AG04450 (cell line): ENCODE results near the gene KIF1C. TPM values are rescaled to one million over a fixed set of nuclear protein-coding genes. Genes with fewer than 3 reads are reported as not detected.

ENCODE experiments used
- CTCF ChIA-PET: fragments of 300-600, 350-600 bp; formaldehyde crosslinking; extraction: SDS; loops from one replicate; lab custom pipeline; 2022; ENCODE audit warnings: antibody characterized with exemption, inconsistent platforms; lab: Charles Lee
- POLR2A ChIA-PET: fragments of 350-600 bp; formaldehyde crosslinking; extraction: SDS; loops from one replicate; lab custom pipeline; 2021; ENCODE audit warnings: antibody characterized with exemption, inconsistent platforms; lab: Yijun Ruan, JAX
- DNase-seq: peaks from one replicate; pipeline ENCODE4 v3.0.0-alpha.2; 2011; ENCODE audit warnings: low read depth, low spot score
- H3K27ac ChIP-seq: one replicate; pipeline ENCODE4 v1.5.1; 2012; ENCODE audit warnings: low read depth, low read length, control low read depth
- H3K27me3 ChIP-seq: one replicate; pipeline ENCODE4 v1.6.0; 2012; ENCODE audit warnings: low read length; ENCODE audit not compliant: control insufficient read depth, insufficient read depth
- H3K4me3 ChIP-seq: 2 replicates; pipeline ENCODE4 v1.5.1; 2011; ENCODE audit warnings: mild to moderate bottlenecking, low read depth, low read length, control low read depth
- H3K9me3 ChIP-seq: 2 replicates; pipeline ENCODE4 v1.5.1; 2012; ENCODE audit warnings: low read length; ENCODE audit not compliant: control insufficient read depth, insufficient read depth
- CTCF ChIP-seq: IDR thresholded peaks from 2 replicates; pipeline ENCODE4 v1.5.1; 2011; ENCODE audit warnings: low read depth, low read length, control low read depth, inconsistent platforms
- polyA minus RNA-seq: library from RNA; depleted of rRNA, polyadenylated mRNA; stranded (reverse); fragments of >200 nt; gene quantifications from 2 replicates; pipeline ENCODE4 v1.2.3, GENCODE V29; 2011; rRNA and poly(A)+ RNA removed
- polyA plus RNA-seq: library from polyadenylated mRNA; depleted of rRNA; stranded (reverse); fragments of >200 nt; gene quantifications from 2 replicates; pipeline ENCODE4 v1.2.3, GENCODE V29; 2011; rRNA removed

Gene KIF1C
- polyA plus RNA-seq, result 46.9 and 49.8 TPM in 2 replicates
- 62.0 and 84.3 TPM in 2 replicates for polyA minus RNA-seq

DNA sequence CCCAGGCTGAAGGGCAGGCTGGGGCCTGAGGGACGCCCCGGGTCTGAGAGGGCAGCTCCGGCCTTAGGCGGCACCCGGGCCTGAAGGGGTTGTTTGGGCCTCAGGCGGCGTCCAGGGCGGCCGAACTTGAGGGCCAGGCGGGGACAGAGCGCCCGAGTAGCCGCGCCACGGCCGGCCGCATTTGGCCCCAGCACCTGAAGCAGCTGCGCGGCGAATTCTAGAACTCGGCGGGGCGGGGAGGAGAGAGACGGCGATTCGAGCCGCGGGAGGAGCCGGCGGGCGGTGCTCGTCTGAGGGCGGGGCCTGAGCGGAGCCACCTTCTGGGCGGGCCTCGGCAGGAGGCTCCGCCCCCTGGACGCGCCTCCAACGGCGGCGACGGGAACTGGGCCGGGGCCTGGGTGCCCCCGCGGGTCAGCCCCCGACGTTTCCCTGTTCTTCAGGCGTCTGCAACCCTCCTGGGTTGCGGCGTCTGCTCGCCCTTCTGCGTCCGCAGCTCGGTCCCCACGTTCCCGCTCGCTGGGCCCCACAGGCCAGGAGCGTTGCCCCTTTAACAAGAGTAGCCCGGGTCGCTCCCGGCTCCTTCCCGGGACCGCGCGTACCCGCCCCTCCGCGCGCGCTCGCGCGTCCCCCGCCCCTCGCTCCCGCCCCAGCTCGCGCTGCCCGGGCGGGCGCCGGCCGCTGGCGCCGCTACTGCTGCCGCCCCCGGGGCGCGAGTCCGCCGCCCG lies at the start of gene KIF1C, which contains the start of gene INCA1:
KIF1C (plus strand) TSS at position 649 of the 725 bp plus-strand sequence. CDS start 2,297 bp downstream, outside the sequence.
INCA1 (minus strand) TSS at position 221 of the 725 bp plus-strand sequence. CDS start 3,085 bp downstream, outside the sequence.
- POLR2A ChIA-PET, result interaction anchor here (0.5 to 1.7 kb wide), 9 partner anchors 9 to 58 kb away, joined by 3 to 15 read pairs (median 4); partner anchors contain the start of genes CAMTA2, PFN1, RNF167 and SLC25A11
- H3K4me3 ChIP-seq, result peak within 1 kb of the TSS; percentile 94
- peak within 1 kb of the TSS; percentile 39 for H3K27ac ChIP-seq
- no peaks in the 10 kb centered on the region for H3K27me3 ChIP-seq
- no peak for TF ChIP-seq CTCF
- H3K9me3 ChIP-seq, result no peaks in the 10 kb centered on the region; the same call in 1 of the 2 replicates
- CTCF ChIA-PET, result interaction anchor here (1.5 to 1.8 kb wide), 3 partner anchors 8 to 64 kb away, joined by 3 to 5 read pairs (median 4); partner anchors contain the start of gene CAMTA2
- DNase-seq, result peak; percentile 54

GRCh38 chr17:4948166-4948930 lies 49.4 kb upstream of the KIF1C start, which contains the start of gene PFN1:
Gene PFN1 (minus strand): TSS chr17:4948530. CDS start chr17:4948394, 136 bp downstream.
- peaks cover 3% of the 10 kb centered on the region; the same call in 1 of the 2 replicates for H3K9me3 ChIP-seq
- ChIA-PET CTCF (no interaction called here), POLR2A (interaction anchor here (0.6 to 9.1 kb wide), 4 partner anchors 9 to 88 kb away, joined by 4 to 128 read pairs (median 14); partner anchors contain the start of genes INCA1, KIF1C, RNF167 and SLC25A11)
- H3K27ac ChIP-seq, result peak within 1 kb of the TSS; percentile 93
- no peaks in the 10 kb centered on the region for H3K27me3 ChIP-seq
- TF ChIP-seq CTCF, result no peak
- DNase-seq, result peak; percentile 83
- H3K4me3 ChIP-seq, result peak within 1 kb of the TSS; percentile 99

GRCh38 chr17:4948931-4949320 lies 48.8 kb upstream of the KIF1C start:
- H3K4me3 ChIP-seq, result peak overlapping the region; percentile 99
- H3K9me3 ChIP-seq, result peaks cover 3% of the 10 kb centered on the region; the same call in 1 of the 2 replicates
- no peaks in the 10 kb centered on the region for H3K27me3 ChIP-seq
- no peak for DNase-seq
- ChIA-PET CTCF (no interaction called here), POLR2A (interaction anchor here (1.8 to 9.1 kb wide), 3 partner anchors 9 to 49 kb away, joined by 11 to 128 read pairs (median 18); partner anchors contain the start of genes INCA1, KIF1C, RNF167 and SLC25A11)
- no peak for TF ChIP-seq CTCF
- H3K27ac ChIP-seq, result peak overlapping the region; percentile 91

DNA sequence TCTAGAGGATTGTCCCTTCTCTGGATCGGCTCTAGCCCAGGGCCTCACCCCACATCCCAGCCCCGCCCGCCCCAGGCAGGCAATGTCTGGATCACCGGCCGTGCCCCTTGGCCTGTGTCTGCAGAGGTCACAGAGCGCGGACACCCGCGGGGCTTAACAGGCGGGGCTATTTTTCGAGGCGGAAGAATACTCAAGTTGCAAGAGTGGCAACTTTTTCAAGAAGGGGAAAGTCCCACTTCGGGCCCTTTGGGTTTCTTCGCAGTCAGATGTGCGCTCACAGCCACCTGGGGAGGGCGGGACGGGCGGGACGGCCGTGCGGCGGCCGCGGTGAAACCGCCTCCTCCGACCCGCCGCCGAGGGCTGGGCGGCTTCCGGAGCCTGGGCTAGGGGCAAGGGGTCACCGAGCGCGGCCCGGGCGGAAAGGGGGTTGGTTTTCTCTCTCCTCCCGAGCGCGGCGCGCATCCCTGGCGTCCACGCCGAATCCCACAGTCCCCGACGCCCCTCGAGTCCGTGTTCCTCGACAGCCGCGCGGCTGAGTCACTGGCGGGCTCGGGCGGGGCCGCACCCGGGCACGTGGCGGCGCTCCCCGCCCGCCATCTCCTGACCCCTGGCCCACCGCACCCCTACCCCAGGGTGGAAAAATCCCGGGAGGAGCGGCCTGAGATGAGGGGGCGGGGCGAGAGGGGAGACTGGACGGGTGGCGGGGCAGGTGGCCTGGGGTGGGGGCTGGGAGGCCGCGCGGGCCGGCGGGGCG lies 48.3 kb upstream of the KIF1C start:
- CTCF ChIA-PET, result no interaction called here
- H3K9me3 ChIP-seq, result peaks cover 3% of the 10 kb centered on the region; the same call in 1 of the 2 replicates
- POLR2A ChIA-PET, result interaction anchor here (1.1 to 9.1 kb wide), 3 partner anchors 10 to 49 kb away, joined by 3 to 128 read pairs (median 18); partner anchors contain the start of genes KIF1C, RNF167, SLC25A11 and SPAG7
- TF ChIP-seq CTCF, result no peak
- no peak for DNase-seq
- peak overlapping the region; percentile 99 for H3K4me3 ChIP-seq
- no peaks in the 10 kb centered on the region for H3K27me3 ChIP-seq
- H3K27ac ChIP-seq, result peak overlapping the region; percentile 91
